Lung (tissue), 12 donors: ENCODE measurements around the gene LYPD1. TPM values are rescaled to one million over a fixed set of nuclear protein-coding genes. Genes with fewer than 3 reads are reported as not detected.

Experiments
- ATAC-seq: fragments of 200-7000 bp; cut with Tn5 transposase; one replicate; pipeline ENCODE4 v1.9.1; 2020; ENCODE audit warnings: moderate number of reproducible peaks; ENCODE audit not compliant: insufficient read depth, low FRiP score
- DNase-seq, 3 donors: peaks; one replicate each; pipeline ENCODE4 v3.0.0-alpha.2; 2013 to 2017
- H3K27ac ChIP-seq, 2 donors: one replicate each; pipeline ENCODE4 v1.5.1; 2013; ENCODE audit warnings: mild to moderate bottlenecking in 2 of 2, moderate library complexity in 2 of 2, control low read depth in 1 of 2, inconsistent platforms in 1 of 2, low read depth in 1 of 2, low read length in 1 of 2
- H3K27me3 ChIP-seq, 3 donors: one replicate each; pipeline ENCODE4 v1.5.1; 2013; ENCODE audit warnings: low read length in 2 of 3; ENCODE audit not compliant: control insufficient read depth in 3 of 3, insufficient read depth in 3 of 3
- H3K36me3 ChIP-seq, 4 donors: one replicate each; pipeline ENCODE4 v1.5.1; 2013; ENCODE audit warnings: low read length in 4 of 4, mild to moderate bottlenecking in 1 of 4, moderate library complexity in 1 of 4; ENCODE audit not compliant: control insufficient read depth in 4 of 4, insufficient read depth in 4 of 4
- H3K4me1 ChIP-seq, 5 donors: one replicate each; pipeline ENCODE4 v1.5.1; 2013; ENCODE audit warnings: low read length in 5 of 5, mild to moderate bottlenecking in 2 of 5, moderate library complexity in 1 of 5; ENCODE audit not compliant: control insufficient read depth in 5 of 5, insufficient read depth in 5 of 5
- H3K4me3 ChIP-seq: one replicate; pipeline ENCODE4 v1.5.1; 2013; ENCODE audit warnings: mild to moderate bottlenecking, control low read depth, moderate library complexity
- H3K9ac ChIP-seq, 2 donors: one replicate each; pipeline ENCODE4 v1.5.1; 2013; ENCODE audit warnings: low read length in 2 of 2, control low read depth in 1 of 2; ENCODE audit not compliant: insufficient read depth in 1 of 2
- H3K9me3 ChIP-seq, 4 donors: one replicate each; pipeline ENCODE4 v1.5.1; 2013; ENCODE audit warnings: low read length in 3 of 4, mild to moderate bottlenecking in 1 of 4, moderate library complexity in 1 of 4; ENCODE audit not compliant: control insufficient read depth in 4 of 4, insufficient read depth in 3 of 4
- CTCF ChIP-seq: IDR thresholded peaks from 2 replicates; pipeline ENCODE4 v1.5.1; 2012; ENCODE audit warnings: mild to moderate bottlenecking; ENCODE audit errors: control extremely low read depth, extremely low read depth
- WGBS, 2 donors: extraction: QIAGEN DNeasy Blood & Tissue Kit; methylation state at CpG; one replicate each; pipeline ENCODE4 v1.1.7; 2013; 5-methylcytosine and 5-hydroxymethylcytosine counted together
- polyA plus RNA-seq, 2 donors: library from polyadenylated mRNA; stranded (reverse); fragments of 200-250 nt; gene quantifications; one replicate each; pipeline ENCODE4 v1.2.1, GENCODE V29; 2013
- total RNA-seq, 2 donors: library from RNA; depleted of rRNA in 1 of 2; stranded (reverse); fragments of >200 nt in 1 of 2; gene quantifications; one replicate each; pipeline ENCODE4 v1.2.1, GENCODE V29; 2014 to 2021
- donor health status: control.
- donor health status: control.
- donor health status: Bipolar disorder and iron deficiency.
- donor health status: healthy.
- donor health status: DM: yes; HTN: yes; CAD: no.

LYPD1 gene
- total and polyA plus RNA-seq, 4 donors, result 0.28 to 6.6 (median 3.4) TPM

GRCh38 chr2:132609101-132609890 lies 60.7 kb downstream of the LYPD1 start:
- ATAC-seq (no peak), DNase-seq (no peak)
- H3K4me1 ChIP-seq, result no peaks in the 10 kb centered on the region
- no peak overlapping the region for H3K27ac ChIP-seq
- no peak overlapping the region for H3K4me3 ChIP-seq
- H3K27me3 ChIP-seq, result peaks cover 0 to 5% (median 0%) of the 10 kb centered on the region in 3 donors
- H3K9ac ChIP-seq, result no peak overlapping the region
- TF ChIP-seq CTCF, result no peak
- no peaks in the 10 kb centered on the region for H3K9me3 ChIP-seq
- WGBS, 2 donors, result 78 to 93% methylated on average over 8 of the region's 8 CpGs
- H3K36me3 ChIP-seq, result no peaks in the 10 kb centered on the region

GRCh38 chr2:132608311-132608710 lies 61.7 kb downstream of the LYPD1 start:
- no peaks in the 10 kb centered on the region for H3K9me3 ChIP-seq
- H3K9ac ChIP-seq, result no peak overlapping the region
- H3K4me3 ChIP-seq, result no peak overlapping the region
- ATAC-seq (no peak), DNase-seq (no peak)
- H3K27ac ChIP-seq, result no peak overlapping the region
- H3K4me1 ChIP-seq, result no peaks in the 10 kb centered on the region
- 64 to 79% methylated on average over 6 of the region's 6 CpGs for WGBS, 2 donors
- no peaks in the 10 kb centered on the region for H3K36me3 ChIP-seq
- peaks cover 0 to 5% (median 0%) of the 10 kb centered on the region in 3 donors for H3K27me3 ChIP-seq
- no peak for TF ChIP-seq CTCF

- Histone ChIP-seq H3K4me1 (no peaks in the 10 kb centered on the region), H3K27ac (no peak overlapping the region), H3K9me3 (no peaks in the 10 kb centered on the region), H3K9ac (no peak overlapping the region), H3K36me3 (no peaks in the 10 kb centered on the region), H3K4me3 (no peak overlapping the region), H3K27me3 (peaks cover 0 to 5% (median 0%) of the 10 kb centered on the region in 3 donors)
- DNase-seq (no peak), ATAC-seq (no peak)
- TF ChIP-seq CTCF, result no peak
- WGBS, 2 donors, result 89% methylated on average over 4 of the region's 4 CpGs
Measured at GRCh38 chr2:132607426-132608090, 62.4 kb downstream of the LYPD1 start.
